COLO668 (cell line): ENCODE data around the gene RBM5.
"Not testable (repeated sequence)": the region's sequence is repeated elsewhere in the genome, so short reads cannot be mapped to it uniquely, and the experiment has no call there.

Experiments used
- DNase-seq: peaks from one replicate; lab custom pipeline; 2025; ENCODE audit not compliant: unreplicated experiment; lab: John Stamatoyannopoulos, UW

The RBM5 gene

GRCh38 chr3:50088725-50089608 lies at the start of gene RBM5:
RBM5 (plus strand) TSS chr3:50088919; CDS start chr3:50090435, 1,516 bp downstream.
- DNase-seq: peak; percentile 87

GRCh38 chr3:50044976-50045375 lies 43.7 kb upstream of the RBM5 start:
- DNase-seq: no peak

- no peak for DNase-seq
Measured at GRCh38 chr3:50047426-50047825, 41.3 kb upstream of the RBM5 start.

GRCh38 chr3:50050361-50050760 lies 38.4 kb upstream of the RBM5 start:
- DNase-seq: no peak

GRCh38 chr3:50057756-50058155 lies 31.0 kb upstream of the RBM5 start:
- DNase-seq: no peak

GRCh38 chr3:50068134-50068533 lies 20.6 kb upstream of the RBM5 start:
- no peak for DNase-seq

GRCh38 chr3:50078091-50078490 lies 10.6 kb upstream of the RBM5 start:
- DNase-seq: no peak

- no peak for DNase-seq
Measured at GRCh38 chr3:50078622-50079021, 10.1 kb upstream of the RBM5 start.

GRCh38 chr3:50084951-50085350 lies 3.8 kb upstream of the RBM5 start:
- DNase-seq: not testable (repeated sequence)

- DNase-seq: no peak
Measured at GRCh38 chr3:50089609-50089945, 858 bp downstream of the RBM5 start.

- DNase-seq: no peak
Measured at GRCh38 chr3:50090984-50091383, 2.3 kb downstream of the RBM5 start.

- no peak for DNase-seq
Measured at GRCh38 chr3:50095352-50095998, 6.8 kb downstream of the RBM5 start.

- DNase-seq: no peak
Measured at GRCh38 chr3:50100386-50100785, 11.7 kb downstream of the RBM5 start.

- DNase-seq: no peak
Measured at GRCh38 chr3:50100956-50101845, 12.5 kb downstream of the RBM5 start.

- DNase-seq: no peak
Measured at GRCh38 chr3:50102558-50102957, 13.8 kb downstream of the RBM5 start.

GRCh38 chr3:50111757-50112156 lies 23.0 kb downstream of the RBM5 start:
- DNase-seq: no peak

GRCh38 chr3:50112462-50112861 lies 23.7 kb downstream of the RBM5 start:
- DNase-seq: peak; percentile 55

GRCh38 chr3:50117120-50117519 lies 28.4 kb downstream of the RBM5 start:
- DNase-seq: no peak

GRCh38 chr3:50118237-50118636 lies 29.5 kb downstream of the RBM5 start:
- no peak for DNase-seq

GRCh38 chr3:50119786-50120185 lies 31.1 kb downstream of the RBM5 start:
- no peak for DNase-seq

- DNase-seq: no peak
Measured at GRCh38 chr3:50120364-50121071, 31.8 kb downstream of the RBM5 start.
